Left lung (tissue), 10 donors: ENCODE measurements around the gene DPYSL3. TPM values are rescaled to one million over a fixed set of nuclear protein-coding genes. Genes with fewer than 3 reads are reported as not detected.

ENCODE experiments used
- ATAC-seq: fragments of 200-7000 bp; cut with Tn5 transposase; one replicate; pipeline ENCODE4 v1.9.1; 2020; ENCODE audit warnings: moderate library complexity
- DNase-seq, 4 donors: peaks; one replicate each; pipeline ENCODE4 v3.0.0-alpha.2; 2013 to 2020
- H3K27ac ChIP-seq, 2 donors: fragments of 200-600 bp; sonication (generic) in 1 of 2; one replicate each; pipeline versions ENCODE4 v1.5.0 to v1.8.0; 2020 to 2021
- H3K27me3 ChIP-seq, 2 donors: fragments of 200-600 bp; sonication (generic) in 1 of 2; one replicate each; pipeline versions ENCODE4 v1.5.0 to v1.8.0; 2020 to 2021
- H3K36me3 ChIP-seq, 2 donors: fragments of 200-600 bp; sonication (generic) in 1 of 2; one replicate each; pipeline versions ENCODE4 v1.5.0 to v1.8.0; 2020 to 2021
- H3K4me1 ChIP-seq, 2 donors: fragments of 200-600 bp; one replicate each; pipeline ENCODE4 v1.8.0; 2021
- H3K4me3 ChIP-seq, 2 donors: fragments of 200-600 bp; sonication (generic) in 1 of 2; one replicate each; pipeline versions ENCODE4 v1.5.0 to v1.8.0; 2020 to 2021; ENCODE audit warnings: mild to moderate bottlenecking in 1 of 2
- H3K9me3 ChIP-seq, 2 donors: fragments of 200-600 bp; sonication (generic) in 1 of 2; one replicate each; pipeline versions ENCODE4 v1.5.0 to v1.8.0; 2020 to 2021
- intact Hi-C, 2 donors: fragments of 100-400 bp; cut with DNase I; formaldehyde crosslinking; loops; one replicate each; pipeline versions ENCODE4 v1.11.2 to v1.14.2; 2022
- polyA plus RNA-seq, 6 donors: library from polyadenylated mRNA; unstranded; fragments of 120-200 nt; gene quantifications; one replicate each; pipeline ENCODE4 v1.2.1, GENCODE V29; 2013; ENCODE audit not compliant: insufficient read length in 6 of 6
- total RNA-seq, 2 donors: library from RNA; stranded (reverse); fragmentation: NEBNext Ultra II Directional; extraction: Animal tissue kit (Norgen Biotek cat#: 25700); gene quantifications; one replicate each; pipeline ENCODE4 v1.2.1, GENCODE V29; 2021
- TF ChIP-seq, protein P1 (sequence below), 2 donors: fragments of 200-600 bp; sonication (generic) in 1 of 2; IDR thresholded peaks; one replicate each; pipeline versions ENCODE4 v1.5.0 to v1.8.0; 2021; ENCODE audit warnings: antibody characterized with exemption in 2 of 2
- donor health status: DM: no; HTN: yes; CAD: no.
- donor health status: DM: no; HTN: no; CAD: no.

Gene DPYSL3
- total and polyA plus RNA-seq, 8 donors = 64.3 to 94.3 (median 79.0) TPM

DNA sequence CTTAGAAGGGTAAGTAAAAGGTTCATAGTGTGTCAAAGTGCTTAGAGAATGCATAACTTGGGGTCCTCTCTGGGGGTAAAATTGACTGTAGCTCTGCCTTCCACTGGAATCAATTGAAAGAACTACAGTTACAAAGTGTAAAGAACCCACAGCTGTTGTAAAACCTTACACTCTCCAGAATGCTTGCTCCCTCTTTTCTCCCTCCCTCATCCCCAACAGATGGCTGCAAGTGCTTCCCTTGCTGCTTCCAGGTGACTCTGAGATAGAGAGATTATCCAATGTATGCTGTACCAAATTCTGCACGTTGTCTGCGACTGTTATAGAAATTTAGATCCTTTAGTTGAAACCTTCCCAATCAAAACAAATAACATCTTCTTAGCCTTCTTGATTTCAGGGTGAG, 149.1 kb downstream of the DPYSL3 start:
- no peaks in the 10 kb centered on the region for H3K36me3 ChIP-seq
- H3K9me3 ChIP-seq = no peaks in the 10 kb centered on the region
- no peak overlapping the region for H3K27ac ChIP-seq
- no peak overlapping the region for H3K4me3 ChIP-seq
- no peaks in the 10 kb centered on the region for H3K27me3 ChIP-seq
- no peak for DNase-seq
- intact Hi-C loops = no loop called here
- TF ChIP-seq, protein P1, sequence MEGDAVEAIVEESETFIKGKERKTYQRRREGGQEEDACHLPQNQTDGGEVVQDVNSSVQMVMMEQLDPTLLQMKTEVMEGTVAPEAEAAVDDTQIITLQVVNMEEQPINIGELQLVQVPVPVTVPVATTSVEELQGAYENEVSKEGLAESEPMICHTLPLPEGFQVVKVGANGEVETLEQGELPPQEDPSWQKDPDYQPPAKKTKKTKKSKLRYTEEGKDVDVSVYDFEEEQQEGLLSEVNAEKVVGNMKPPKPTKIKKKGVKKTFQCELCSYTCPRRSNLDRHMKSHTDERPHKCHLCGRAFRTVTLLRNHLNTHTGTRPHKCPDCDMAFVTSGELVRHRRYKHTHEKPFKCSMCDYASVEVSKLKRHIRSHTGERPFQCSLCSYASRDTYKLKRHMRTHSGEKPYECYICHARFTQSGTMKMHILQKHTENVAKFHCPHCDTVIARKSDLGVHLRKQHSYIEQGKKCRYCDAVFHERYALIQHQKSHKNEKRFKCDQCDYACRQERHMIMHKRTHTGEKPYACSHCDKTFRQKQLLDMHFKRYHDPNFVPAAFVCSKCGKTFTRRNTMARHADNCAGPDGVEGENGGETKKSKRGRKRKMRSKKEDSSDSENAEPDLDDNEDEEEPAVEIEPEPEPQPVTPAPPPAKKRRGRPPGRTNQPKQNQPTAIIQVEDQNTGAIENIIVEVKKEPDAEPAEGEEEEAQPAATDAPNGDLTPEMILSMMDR (IDR thresholded peaks at IDR 0.05) = no peak
- ATAC-seq = no peak
- H3K4me1 ChIP-seq = no peaks in the 10 kb centered on the region

DNA sequence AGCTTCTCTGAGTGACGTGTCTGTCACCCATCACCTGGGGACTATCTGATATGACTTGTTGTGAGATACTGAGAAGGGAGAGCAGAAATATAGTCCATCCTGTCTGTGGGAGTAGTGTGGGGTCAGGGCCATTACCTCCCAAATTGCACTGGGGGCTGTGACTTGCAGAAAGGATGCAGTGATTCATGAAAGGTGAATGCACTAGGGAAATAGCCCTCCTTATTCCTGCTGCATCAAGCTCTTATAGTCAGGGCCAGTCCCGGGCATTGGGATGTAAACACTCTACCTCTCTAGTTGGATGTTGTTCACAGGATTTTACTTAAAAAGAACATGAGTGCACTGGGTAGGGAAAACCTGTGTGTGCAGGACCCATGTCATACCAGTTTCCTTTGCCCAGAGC, 150.3 kb downstream of the DPYSL3 start:
- Histone ChIP-seq H3K4me3 (no peak overlapping the region), H3K27ac (no peak overlapping the region), H3K9me3 (no peaks in the 10 kb centered on the region), H3K36me3 (no peaks in the 10 kb centered on the region), H3K4me1 (no peaks in the 10 kb centered on the region), H3K27me3 (no peaks in the 10 kb centered on the region)
- DNase-seq (no peak), ATAC-seq (peak; percentile 43)
- TF ChIP-seq, protein P1 (IDR thresholded peaks at IDR 0.05) = no peak
- intact Hi-C loops = no loop called here

DNA sequence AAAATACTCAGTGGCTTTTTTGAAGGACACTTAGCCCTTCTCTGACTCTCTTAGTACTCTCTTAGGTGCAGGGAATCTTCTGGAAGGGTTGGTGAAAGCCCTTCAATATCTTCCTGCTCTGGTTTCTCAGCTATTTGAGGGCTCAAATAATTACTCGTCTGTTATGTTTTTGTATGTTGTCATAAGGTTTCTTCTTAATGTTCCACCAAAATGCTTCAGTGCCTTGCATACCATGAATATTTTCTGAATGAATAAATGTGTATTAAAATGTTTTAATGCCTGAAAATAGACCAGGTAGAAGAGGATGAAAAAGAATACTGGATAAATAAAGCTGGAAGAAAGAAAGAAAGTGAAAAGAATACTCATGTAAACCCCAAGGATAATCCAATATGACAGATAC, 150.8 kb downstream of the DPYSL3 start:
- no peak for DNase-seq
- Histone ChIP-seq H3K36me3 (no peaks in the 10 kb centered on the region), H3K4me1 (no peaks in the 10 kb centered on the region), H3K9me3 (no peaks in the 10 kb centered on the region), H3K27me3 (no peaks in the 10 kb centered on the region), H3K27ac (no peak overlapping the region), H3K4me3 (no peak overlapping the region)
- TF ChIP-seq, protein P1 (IDR thresholded peaks at IDR 0.05) = no peak
- peak; percentile 26 for ATAC-seq
- intact Hi-C loops = no loop called here

- no peak for ATAC-seq
- H3K4me1 ChIP-seq = no peaks in the 10 kb centered on the region
- H3K36me3 ChIP-seq = no peaks in the 10 kb centered on the region
- H3K27me3 ChIP-seq = no peaks in the 10 kb centered on the region
- no peak overlapping the region for H3K4me3 ChIP-seq
- intact Hi-C loops = no loop called here
- H3K27ac ChIP-seq = no peak overlapping the region
- TF ChIP-seq, protein P1 (IDR thresholded peaks at IDR 0.05) = no peak
- no peaks in the 10 kb centered on the region for H3K9me3 ChIP-seq
- DNase-seq = no peak
Observed at GRCh38 chr5:147349241-147349640, 160.6 kb downstream of the DPYSL3 start.

DNA sequence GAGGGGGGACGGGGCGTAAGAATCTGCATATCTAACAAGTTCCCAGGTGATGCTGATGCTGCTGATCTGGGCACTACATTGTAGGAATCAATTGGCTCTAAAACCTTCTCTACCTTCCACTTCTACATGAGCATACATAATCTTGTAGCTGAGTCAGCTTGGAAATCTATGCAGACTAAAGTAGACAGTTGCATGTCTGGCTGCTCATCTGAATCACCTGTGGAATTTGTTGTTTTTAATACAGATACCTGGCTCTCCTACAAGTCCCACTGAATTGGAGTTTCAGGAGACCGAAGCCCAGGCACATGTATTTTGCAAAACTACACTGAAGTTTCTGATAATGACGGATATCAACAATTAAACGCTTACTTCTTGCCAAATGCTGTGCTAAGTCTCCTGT, 161.4 kb downstream of the DPYSL3 start:
- Histone ChIP-seq H3K4me1 (no peaks in the 10 kb centered on the region), H3K4me3 (no peak overlapping the region), H3K27ac (no peak overlapping the region), H3K9me3 (no peaks in the 10 kb centered on the region), H3K27me3 (no peaks in the 10 kb centered on the region), H3K36me3 (no peaks in the 10 kb centered on the region)
- TF ChIP-seq, protein P1 (IDR thresholded peaks at IDR 0.05) = no peak
- peak; percentile 24 for ATAC-seq
- no peak for DNase-seq
- intact Hi-C loops = no loop called here
